ENCODE results near the gene NTNG1. TPM values are rescaled to one million over a fixed set of nuclear protein-coding genes. Genes with fewer than 3 reads are reported as not detected.
A peak's percentile ranks its signal among the peaks of the same experiment; 100 is the strongest.

The NTNG1 gene
- total and polyA plus RNA-seq, 10 of the 15 experiments (the other 5 are each of a cell fraction or from before 2014, with no cell fraction given), result 0.18 to 2.3 (median 1.1) TPM; not detected in 1

- Histone ChIP-seq H2AFZ (ENCODE audit: control insufficient read depth, low read depth, low read length) (no peak overlapping the region; the same call in 1 of the 2 replicates), H3K27me3 (replicated peaks in 1 of 2; ENCODE audit: control insufficient read depth in 2 of 2, insufficient read depth in 2 of 2, low read length in 1 of 2) (no peaks in the 10 kb centered on the region), H4K20me1 (ENCODE audit: control insufficient read depth, insufficient read depth) (no peaks in the 10 kb centered on the region), H3K27ac (ENCODE audit: control insufficient read depth, insufficient read depth) (no peak overlapping the region), H3K4me2 (ENCODE audit: control insufficient read depth, insufficient read depth) (no peak overlapping the region), H3K9me3 (replicated peaks; ENCODE audit: control insufficient read depth, insufficient read depth, low read length) (no peaks in the 10 kb centered on the region), H3K4me1 (ENCODE audit: control insufficient read depth, insufficient read depth, low read length) (no peaks in the 10 kb centered on the region; the same call in 1 of the 2 replicates), H3K36me3 (ENCODE audit: control insufficient read depth in 2 of 2, insufficient read depth in 2 of 2, low read length in 1 of 2) (no peaks in the 10 kb centered on the region), H3K4me3 (no peak overlapping the region), H3K79me2 (ENCODE audit: control insufficient read depth, insufficient read depth, low read length) (no peaks in the 10 kb centered on the region), H3K9ac (ENCODE audit: control insufficient read depth, insufficient read depth, low read length) (no peak overlapping the region)
- POLR2A ChIA-PET, result no interaction called here
- CTCF ChIA-PET, result no interaction called here
- RAD21 ChIA-PET (ENCODE audit: unreplicated experiment), result interaction anchor here (1.7 kb wide), 1 partner anchor 25 kb away, joined by 4 read pairs; no protein-coding TSS in a partner anchor
- WGBS (ENCODE audit: insufficient coverage, insufficient replicate concordance, low lambda C conversion rate, missing lambda C conversion rate), result 16% methylated on average over 2 of the region's 2 CpGs
- TF ChIP-seq SMARCA5 (IDR thresholded peaks at IDR 0.05), result no peak
- no peak for TF ChIP-seq JUND (IDR thresholded peaks at IDR 0.05; ENCODE audit: low read depth, low read length)
- peak; percentile 20 for TF ChIP-seq MEF2B (IDR thresholded peaks at IDR 0.05; ENCODE audit: partially characterized antibody, poor library complexity, severe bottlenecking)
- in situ Hi-C loops (cut with MboI) (no loop called here), intact Hi-C loops (cut with micrococcal nuclease; ENCODE audit: unreplicated experiment) (no loop called here)
- no peak for DNase-seq (ENCODE audit: low read depth, low spot score)
- SMC1A ChIA-PET (ENCODE audit: uncharacterized antibody, unreplicated experiment), result no interaction called here
- ATAC-seq, result peak; percentile 65
- FAIRE-seq, result no peak
- no TSS peak for BruUV-seq (replicated peaks)
Observed at GRCh38 chr1:107252271-107252670, 111.4 kb downstream of the NTNG1 start.

GRCh38 chr1:107254306-107254705 is 113.5 kb downstream of the NTNG1 start:
- Histone ChIP-seq H3K79me2 (ENCODE audit: control insufficient read depth, insufficient read depth, low read length) (no peaks in the 10 kb centered on the region), H3K4me2 (ENCODE audit: control insufficient read depth, insufficient read depth) (no peak overlapping the region), H3K4me3 (no peak overlapping the region), H2AFZ (ENCODE audit: control insufficient read depth, low read depth, low read length) (no peak overlapping the region), H3K27me3 (replicated peaks in 1 of 2; ENCODE audit: control insufficient read depth in 2 of 2, insufficient read depth in 2 of 2, low read length in 1 of 2) (no peaks in the 10 kb centered on the region), H4K20me1 (ENCODE audit: control insufficient read depth, insufficient read depth) (no peaks in the 10 kb centered on the region), H3K36me3 (ENCODE audit: control insufficient read depth in 2 of 2, insufficient read depth in 2 of 2, low read length in 1 of 2) (no peaks in the 10 kb centered on the region), H3K27ac (ENCODE audit: control insufficient read depth, insufficient read depth) (no peak overlapping the region), H3K9ac (ENCODE audit: control insufficient read depth, insufficient read depth, low read length) (no peak overlapping the region), H3K9me3 (replicated peaks; ENCODE audit: control insufficient read depth, insufficient read depth, low read length) (no peaks in the 10 kb centered on the region), H3K4me1 (ENCODE audit: control insufficient read depth, insufficient read depth, low read length) (no peaks in the 10 kb centered on the region; the same call in 1 of the 2 replicates)
- ChIA-PET SMC1A (ENCODE audit: uncharacterized antibody, unreplicated experiment) (interaction anchor here (0.8 to 1.3 kb wide), 4 partner anchors 10 to 23 kb away, joined by 3 read pairs; no protein-coding TSS in a partner anchor), CTCF (interaction anchor here (0.8 kb wide), 1 partner anchor 495 kb away, joined by 3 read pairs; no protein-coding TSS in a partner anchor), RAD21 (ENCODE audit: unreplicated experiment) (no interaction called here), POLR2A (no interaction called here)
- DNase-seq (ENCODE audit: low read depth, low spot score) (no peak), ATAC-seq (no peak), FAIRE-seq (no peak)
- in situ Hi-C loops (cut with MboI) (no loop called here), intact Hi-C loops (cut with micrococcal nuclease; ENCODE audit: unreplicated experiment) (no loop called here)
- 63% methylated on average over 5 of the region's 5 CpGs for WGBS (ENCODE audit: insufficient coverage, insufficient replicate concordance, low lambda C conversion rate, missing lambda C conversion rate)
- TF ChIP-seq EGR1 (IDR thresholded peaks at IDR 0.05; ENCODE audit: borderline replicate concordance in 1 of 2, low read depth in 2 of 2, low read length in 2 of 2), result no peak
- no TSS peak for BruUV-seq (replicated peaks)
